Hippocampal formation (tissue), 2 donors: ENCODE data around the gene SPIN1.
A peak's percentile ranks its signal among the peaks of the same experiment; 100 is the strongest.
"Not testable (repeated sequence)": the region's sequence is repeated elsewhere in the genome, so short reads cannot be mapped to it uniquely, and the experiment has no call there.

Source experiments
- DNase-seq, 2 donors: peaks; one replicate each; lab custom pipeline; 2025; lab: John Stamatoyannopoulos, UW

SPIN1 gene

DNA sequence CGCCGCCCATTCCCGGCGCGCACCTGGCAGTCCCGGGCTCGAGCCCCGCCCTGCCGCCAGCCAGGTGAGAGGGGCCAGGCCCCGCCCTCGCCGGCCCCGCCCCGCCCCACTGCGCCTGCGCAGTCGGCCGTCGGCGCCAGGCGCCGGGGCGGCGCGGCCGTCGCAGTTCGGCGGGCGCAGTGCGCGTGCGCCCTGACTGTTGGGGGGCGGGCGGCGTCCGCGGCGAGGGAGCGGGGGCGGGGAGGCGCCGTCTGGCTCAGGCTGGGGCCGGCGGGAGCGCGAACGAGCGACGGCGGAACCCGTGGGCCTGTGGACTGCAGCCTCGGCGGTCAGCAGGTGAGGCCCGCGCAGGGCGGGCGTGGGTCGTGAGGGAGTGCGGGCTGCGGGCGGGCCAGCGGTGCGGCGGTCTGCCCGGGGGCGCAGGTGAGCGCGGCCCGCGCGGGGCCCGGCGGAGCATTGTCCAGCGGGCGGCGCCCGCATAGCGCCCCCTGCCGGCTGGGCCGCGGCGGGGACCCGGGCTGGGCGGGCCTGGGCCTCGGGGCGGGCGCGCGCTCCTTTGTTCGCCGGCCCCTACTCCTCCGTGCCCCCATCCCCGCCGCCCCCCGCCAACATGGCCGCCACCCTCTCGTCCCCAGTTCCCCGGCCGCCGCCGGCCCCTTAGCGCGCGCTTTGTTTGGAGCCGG is at the start of gene SPIN1:
Gene SPIN1, plus strand, starts transcription at position 242 of the 683 bp plus-strand sequence. CDS start 38,096 bp downstream, outside the sequence.
- peak; percentile 46 to 75 for DNase-seq

DNA sequence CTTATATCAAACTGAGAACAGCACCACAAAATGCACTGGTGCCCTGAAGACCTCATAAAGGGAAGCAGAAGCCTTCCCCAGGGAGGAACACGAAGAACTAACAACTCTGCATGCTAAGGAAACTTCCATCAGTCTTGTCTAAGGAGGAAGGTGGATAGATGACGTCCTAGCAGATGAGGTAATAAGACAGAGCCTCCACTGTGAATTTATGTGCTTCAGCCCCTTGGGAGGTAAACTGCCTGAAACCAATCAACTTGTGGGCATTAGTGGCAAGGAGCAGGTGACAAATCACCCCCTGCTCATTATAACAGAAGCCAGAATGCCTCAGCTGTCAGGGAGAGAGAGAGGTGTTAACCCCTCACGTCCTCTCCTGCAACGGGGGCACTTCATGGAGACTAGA is 48.9 kb upstream of the SPIN1 start:
- DNase-seq = no peak

DNA sequence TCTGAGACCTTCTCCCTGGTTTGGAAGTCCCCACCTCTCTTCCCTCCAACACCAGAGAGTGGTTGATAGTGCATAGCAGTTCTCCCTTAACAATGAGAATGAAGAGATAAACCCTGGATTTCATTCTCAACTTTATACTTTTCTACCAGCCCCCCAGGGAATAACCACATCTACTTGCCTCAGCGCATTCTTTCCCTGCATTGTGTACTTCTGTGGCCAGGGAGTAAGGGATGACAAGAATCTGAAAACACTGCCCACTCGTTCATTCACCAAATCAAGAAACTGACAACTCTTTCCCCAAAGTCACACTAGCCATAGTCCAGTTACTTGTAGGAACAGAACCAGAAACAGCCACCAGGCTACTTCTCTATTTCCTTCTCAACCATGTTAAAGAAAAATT is 46.0 kb upstream of the SPIN1 start:
- DNase-seq = no peak

DNA sequence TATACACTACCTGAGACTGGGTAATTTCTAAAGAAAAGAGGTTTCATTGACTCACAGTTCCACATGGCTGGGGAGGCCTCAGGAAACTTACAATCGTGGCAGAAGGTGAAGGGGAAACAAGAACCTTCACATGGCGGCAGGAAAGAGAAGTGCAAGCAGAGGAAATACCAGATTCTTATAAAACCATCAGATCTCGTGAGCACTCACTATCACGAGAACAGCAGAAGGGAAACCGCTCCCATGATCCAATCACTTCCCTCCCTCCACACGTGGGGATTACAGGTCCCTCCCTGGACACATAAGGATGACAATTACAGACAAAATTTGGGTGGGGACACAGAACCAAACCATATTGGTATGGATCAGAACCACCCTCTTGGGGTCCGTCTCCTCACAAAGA is 44.2 kb upstream of the SPIN1 start:
- no peak for DNase-seq

DNA sequence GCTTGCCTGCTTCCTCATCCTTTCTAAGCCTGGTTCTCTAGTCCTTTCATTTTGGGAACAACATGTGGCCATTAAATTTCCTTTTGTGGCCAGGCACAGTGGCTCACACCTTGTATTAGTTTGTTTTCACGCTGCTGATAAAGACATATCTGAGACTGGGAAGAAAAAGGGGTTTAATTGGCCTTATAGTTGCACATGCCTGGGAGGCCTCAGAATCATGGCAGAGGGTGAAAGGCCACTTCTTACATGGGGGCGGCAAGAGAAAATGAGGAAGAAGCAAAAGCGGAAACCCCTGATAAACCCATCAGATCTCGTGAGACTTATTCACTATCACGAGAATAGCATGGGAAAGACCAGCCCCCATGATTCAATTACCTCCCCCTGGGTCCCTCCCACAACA is 37.9 kb upstream of the SPIN1 start:
- not testable (repeated sequence) for DNase-seq

DNA sequence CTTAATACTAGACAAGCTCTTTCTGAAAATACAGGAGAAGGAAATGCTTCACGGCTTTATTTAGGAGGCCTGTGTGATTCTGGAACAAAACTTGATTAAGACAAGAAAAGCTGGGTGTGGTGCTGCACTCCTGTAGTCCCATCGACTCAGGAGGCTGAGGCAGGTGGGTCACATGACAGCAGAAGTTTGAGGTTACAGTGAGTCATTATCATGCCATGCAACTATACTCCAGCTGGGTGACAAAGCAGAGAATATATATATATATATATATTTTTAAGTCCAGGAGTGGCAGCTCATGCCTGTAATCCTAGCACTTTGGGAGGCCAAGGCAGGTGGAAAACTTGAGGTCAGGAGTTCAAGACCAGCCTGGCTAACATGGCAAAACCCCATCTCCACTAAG is 33.1 kb upstream of the SPIN1 start:
- DNase-seq = no peak

DNA sequence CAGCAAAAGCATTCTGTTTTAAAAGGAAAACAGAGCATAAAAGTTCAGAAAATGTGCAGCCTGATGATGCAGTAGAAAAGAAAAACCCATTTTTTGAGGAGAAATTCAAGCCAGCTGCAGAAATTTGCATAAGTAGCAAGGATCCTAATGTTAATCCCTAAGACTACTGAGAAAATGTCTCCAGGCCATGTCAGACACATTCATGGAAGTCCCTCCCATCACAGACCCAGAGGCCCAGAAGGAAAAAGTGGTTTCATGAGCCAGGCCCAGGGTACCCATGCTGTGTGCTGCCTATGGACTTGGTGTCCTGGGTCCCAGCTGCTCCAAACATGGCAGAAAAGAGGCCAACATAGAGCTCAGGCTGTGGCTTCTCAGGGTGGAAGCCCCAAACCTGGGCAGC is 31.0 kb upstream of the SPIN1 start:
- DNase-seq = not testable (repeated sequence)

DNA sequence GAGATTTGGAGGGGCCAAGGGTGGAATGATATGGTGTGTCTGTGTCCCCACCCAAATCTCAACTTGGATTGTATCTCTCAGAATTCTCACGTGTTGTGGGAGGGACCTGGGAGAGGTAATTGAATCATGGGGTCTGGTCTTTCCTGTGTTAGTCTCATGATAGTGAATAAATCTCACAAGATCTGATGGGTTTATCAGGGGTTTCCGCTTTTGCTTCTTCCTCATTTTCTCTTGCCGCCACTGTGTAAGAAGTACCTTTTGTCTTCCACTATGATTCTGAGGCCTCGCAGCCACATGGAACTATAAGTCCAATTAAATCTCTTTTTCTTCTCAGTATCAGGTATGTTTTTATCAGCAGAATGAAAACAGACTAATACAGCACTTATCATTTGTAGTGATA is 29.5 kb upstream of the SPIN1 start:
- no peak for DNase-seq

DNA sequence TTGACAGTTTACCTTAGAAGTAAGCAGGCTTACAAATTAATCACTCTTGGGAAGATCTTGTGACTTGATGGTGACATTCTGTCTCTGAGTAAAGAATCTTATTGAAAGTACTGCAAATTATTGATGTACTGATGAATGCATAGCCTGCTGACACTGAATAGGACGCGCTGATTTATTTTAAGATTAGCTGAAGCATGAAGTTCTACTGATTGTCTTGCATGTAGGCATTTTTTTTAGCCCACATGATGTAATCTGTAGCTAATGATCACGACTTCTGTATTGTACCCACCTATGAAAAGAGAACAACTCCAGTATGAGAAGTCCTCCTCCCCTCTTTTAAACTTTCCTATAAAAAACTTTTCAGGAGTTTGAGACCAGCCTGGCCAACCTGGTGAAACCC is 28.3 kb upstream of the SPIN1 start:
- DNase-seq = no peak

DNA sequence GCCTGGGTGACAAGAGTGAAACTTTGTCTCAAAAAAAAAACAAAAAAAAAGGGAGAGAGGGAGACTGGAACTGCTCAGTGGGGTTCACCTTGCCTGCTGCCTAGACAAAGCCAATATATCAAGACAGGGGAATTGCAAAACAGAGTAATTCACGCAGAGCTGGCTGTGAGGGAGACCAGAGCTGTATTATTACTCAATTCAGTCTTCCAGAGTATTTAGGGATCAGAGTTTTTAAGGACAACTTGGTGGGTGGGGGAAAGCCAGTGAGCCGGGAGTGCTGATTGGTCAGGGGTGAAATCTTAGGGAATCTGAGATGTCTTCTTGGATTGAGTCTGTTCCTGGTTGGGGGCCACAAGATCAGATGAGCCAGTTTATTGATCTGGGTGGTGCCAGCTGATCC is 25.6 kb upstream of the SPIN1 start:
- no peak for DNase-seq

DNA sequence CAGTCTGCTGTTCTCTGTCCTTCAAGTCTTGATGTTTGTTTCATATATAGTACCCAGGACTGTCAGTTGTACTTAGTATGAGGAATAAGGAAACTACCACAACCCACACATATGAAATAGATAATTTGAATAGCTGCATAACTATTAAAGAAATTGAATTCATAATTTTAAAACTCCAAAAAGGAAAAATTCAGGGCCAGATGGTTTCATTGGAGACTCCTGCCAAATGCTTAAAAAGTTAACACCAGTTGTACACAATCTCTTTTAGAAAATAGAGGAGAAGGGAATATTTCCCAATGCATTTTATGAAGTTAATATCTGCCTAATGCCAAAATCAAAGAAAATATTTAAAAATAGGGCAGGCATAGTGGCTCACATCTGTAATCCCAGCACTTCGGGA is 24.6 kb upstream of the SPIN1 start:
- no peak for DNase-seq

DNA sequence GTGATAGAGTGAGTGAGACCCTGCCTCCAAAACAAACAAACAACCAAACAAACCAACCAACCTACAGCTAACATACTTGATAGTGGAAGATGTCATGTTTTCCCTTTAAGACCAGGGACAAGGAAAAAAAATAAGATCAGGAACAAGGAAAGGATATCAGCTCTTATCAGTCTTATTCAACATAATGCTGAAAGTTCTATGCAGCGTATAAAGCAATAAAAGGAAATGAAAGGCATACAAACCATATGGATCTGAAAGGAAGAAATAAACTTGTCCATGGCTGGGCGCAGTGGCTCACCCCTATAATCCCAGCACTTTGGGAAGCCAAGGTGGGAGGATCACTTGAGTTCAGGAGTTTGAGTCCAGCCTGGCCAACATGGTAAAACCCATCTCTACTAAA is 23.5 kb upstream of the SPIN1 start:
- DNase-seq = no peak

DNA sequence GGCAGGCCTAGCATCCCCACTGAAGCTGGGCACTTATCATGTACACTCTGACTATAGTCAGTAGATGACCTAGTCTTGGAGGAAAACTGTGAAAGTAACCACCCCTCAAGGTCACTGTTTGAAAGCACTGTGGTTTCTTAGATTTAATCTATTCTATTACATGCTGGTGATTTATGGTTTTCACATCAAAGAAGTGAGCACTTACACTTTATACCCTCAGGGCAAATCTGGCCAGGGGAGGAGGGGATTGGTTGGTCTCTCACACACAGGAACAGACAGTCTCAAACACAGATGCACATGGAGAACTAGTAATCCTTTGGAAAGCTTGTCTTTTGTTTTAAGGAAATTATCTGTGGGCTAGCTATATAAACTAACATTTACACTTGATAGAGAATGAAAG is 17.9 kb upstream of the SPIN1 start:
- DNase-seq = no peak

DNA sequence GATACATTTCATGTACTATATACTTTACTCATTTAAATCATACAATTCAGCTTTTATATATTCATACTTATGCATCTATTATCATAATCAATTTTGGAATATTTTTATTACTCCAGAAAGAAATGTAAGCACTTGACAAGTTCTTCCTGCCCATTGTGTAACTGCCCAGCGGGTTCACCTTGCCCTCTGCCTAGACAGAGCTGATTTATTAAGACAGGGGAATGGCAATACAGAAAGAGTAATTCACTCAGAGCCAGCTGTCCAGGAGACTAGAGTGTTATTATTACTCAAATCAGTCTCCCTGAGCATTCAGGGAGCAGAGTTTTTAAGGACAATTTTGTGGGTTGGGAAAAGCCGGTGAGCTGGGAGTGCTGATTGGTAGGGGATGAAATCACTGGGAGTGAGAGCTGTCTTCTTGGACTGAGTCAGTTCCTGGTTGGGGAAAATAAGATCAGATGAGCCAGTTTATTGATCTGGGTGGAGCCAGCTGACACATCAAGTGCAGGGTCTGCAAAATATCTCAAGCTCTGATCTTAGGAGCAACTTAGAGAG is 16.1 kb upstream of the SPIN1 start:
- no peak for DNase-seq

DNA sequence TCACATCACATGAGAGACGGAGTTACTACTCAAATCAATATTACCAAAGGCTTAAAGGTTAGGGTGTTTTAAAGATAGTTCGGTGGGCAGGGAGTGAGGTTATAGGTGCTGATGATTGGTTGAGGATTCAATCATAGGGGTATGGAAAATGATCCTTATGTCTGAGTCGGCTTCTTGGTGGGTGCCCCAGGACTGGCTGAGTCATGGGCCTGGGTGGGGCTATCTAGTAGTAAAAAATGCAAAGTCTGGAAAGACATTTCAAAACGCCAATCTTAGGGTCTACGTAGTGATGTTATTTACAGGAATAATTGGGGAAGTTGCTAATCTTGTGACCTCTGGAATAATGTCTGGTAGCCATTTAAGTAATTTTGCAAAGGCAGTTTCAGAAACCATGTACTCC is 15.2 kb upstream of the SPIN1 start:
- no peak for DNase-seq

DNA sequence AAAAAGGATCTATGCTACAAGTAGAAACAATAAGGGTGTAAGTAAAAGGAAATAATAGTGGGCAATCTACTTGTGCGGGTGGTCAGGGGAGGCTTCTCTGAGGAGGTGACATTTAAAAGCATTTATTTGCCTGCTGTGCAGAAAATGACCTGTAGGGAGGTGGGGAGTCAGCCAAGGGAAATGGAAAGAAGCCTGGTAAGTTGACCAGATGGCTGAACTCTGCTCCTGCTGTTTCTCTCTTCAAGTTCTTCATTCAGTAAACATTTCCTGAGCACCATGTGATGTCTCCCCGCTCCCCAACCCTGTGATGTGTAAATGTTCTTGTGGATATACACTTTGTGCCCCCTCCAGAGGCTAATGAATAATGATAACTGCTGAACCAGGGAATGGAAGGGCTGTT is 9.9 kb upstream of the SPIN1 start:
- DNase-seq = no peak

DNA sequence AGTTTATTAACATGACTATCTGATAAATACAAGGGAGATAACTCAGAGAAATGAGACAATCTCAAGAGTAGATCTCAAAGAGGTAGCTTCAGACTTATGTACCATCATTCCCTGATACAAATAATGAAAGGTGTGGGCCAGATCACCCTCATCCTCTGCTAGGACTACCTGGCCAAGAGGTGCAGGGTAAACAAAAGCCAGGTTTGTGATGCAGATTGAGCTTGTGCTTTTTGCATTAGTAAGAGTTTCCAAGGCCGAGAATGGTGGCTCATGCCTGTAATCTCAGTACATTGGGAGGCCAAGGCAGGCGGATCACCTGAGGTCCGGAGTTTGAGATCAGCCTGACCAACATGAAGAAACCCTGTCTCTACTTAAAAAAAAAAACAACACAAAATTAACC is 8.9 kb upstream of the SPIN1 start:
- DNase-seq = no peak

DNA sequence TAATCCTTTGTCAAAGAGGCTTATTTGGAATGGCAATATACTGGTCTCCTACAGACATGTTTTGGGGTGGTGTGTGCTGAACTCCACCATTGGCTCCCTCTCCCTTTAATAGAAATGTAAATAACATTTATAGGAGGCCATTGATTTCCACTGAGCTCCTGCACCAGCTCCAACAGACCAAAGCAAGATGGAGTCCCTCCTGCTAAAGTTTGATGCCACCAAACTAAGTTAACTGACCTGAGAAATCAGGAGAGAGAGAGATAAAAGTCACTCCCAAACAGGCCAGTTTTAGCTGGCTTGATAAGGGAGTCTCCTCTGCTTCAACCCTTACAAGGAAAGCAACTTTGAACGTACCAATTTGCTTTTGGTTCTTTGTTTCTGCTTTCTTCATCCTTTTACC is 8.1 kb upstream of the SPIN1 start:
- DNase-seq = no peak

DNA sequence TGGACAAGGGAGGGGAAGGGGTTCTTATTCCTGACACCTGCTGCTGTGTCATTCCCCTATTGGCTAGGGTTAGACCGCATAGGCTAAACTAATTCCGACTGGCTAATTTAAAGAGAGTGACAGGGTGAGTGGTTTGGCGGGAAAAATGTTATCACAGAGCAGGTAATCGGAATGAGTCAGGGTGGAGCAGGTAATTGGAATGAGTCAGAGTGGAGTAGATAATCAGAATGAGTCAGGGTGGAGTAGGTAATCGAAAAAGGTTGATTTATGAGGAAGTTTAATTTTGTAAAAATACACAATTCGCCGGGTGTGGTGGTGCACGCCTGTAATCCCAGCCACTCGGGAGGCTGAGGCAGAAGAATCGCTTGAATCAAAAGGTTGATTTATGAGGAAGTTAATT is 6.9 kb upstream of the SPIN1 start:
- not testable (repeated sequence) for DNase-seq

DNA sequence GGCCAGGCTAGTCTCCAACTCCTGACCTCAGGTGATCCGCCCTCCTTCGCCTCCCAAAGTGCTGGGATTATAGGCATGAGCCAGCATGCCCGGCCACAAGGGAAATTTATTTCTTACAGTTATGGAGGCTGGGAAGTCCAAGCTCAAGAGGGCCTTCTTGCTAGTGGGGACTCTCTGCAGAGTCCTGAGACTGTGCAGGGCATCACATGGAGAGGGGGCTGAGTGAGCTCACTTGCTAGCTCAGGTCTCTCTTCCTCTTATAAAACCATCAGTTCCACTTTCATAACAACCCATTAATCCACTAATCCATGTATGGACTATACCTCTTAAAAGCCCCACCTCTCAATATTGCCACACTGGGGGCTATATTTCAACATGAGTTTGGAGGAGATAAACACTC is 5.1 kb upstream of the SPIN1 start:
- no peak for DNase-seq

DNA sequence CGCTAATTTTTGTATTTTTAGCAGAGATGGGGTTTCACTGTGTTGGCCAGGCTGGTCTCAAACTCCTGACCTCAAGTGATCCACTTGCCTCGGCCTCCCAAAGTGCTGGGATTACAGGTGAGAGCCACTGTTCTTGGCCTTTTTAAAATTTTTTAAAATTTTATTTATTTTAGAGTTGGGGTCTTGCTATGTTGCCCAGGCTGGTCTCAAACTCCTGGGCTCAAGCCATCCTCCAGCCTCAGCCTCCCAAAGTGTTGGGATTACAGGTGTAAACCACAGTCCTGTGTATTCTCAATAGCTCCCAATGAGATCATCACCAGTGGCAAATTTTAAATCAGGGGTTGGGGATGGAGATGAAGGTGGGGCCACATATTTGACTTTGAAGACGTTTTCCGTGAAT is 2.1 kb upstream of the SPIN1 start:
- DNase-seq = not testable (repeated sequence)

DNA sequence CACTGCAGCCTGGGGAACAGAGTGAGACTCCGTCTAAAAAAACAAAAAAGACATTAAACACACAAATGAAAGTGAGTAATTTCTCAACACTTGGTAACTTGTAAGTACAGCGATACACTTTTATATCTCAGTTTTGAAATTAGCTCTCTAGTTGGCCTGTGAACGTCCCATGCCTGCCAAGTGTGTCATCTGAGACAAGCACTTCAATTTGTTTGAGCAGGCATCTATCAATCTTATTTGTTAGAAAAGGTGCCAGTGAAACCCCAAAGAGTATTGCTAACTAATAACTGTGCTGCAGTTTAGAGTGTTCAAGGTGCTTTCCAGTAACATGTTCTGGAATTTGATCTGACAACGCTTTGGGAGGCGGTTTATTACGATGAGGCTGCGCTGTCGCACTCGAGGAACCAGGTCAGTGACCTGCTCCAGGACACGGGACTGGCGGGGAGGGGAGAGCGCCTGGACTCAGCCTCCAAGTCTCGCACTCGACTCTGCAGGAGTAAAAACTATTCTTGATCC is 1.1 kb upstream of the SPIN1 start:
- DNase-seq = no peak

DNA sequence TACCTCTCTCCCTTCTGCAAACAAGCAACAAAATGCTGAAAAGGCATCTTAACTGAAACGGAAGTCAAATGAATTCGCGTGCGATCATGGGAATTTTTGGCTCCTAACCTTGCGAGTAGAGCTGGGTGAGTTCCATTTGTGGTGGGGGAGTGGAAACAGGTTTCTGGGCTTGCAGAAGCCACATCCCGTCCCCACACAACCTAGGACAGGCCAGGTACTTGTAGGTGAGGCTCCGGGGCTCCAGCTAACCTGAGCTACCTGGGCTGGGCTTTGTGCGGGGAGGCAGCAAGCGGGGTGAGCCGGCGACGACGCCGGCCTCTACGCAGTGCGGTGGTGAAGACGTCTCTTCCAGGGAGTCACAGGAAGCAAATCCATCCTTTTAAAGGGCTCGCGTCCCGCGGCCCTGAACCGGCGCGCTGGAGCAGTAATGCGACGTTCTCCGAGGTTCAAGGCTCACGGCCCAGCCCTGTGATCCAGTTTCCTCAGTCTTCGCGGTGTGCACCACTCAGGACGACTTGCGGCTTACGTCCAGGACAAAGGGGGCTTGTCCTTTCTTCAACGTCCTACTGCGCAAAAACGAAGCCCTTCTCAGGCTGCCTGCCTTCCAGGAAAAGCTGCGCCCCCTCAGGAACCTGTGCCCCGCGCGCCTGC is 567 bp upstream of the SPIN1 start:
- peak in 1 of 2 donors; percentile 32 for DNase-seq
